GM21723 (cell line): Measurements from ENCODE around the gene PTPRN2.

Source experiments
- ATAC-seq: cut with Tn5 transposase; IDR thresholded peaks from one replicate; pipeline ENCODE4 v1.9.1; 2021; ENCODE audit warnings: mild to moderate bottlenecking, moderate library complexity; ENCODE audit not compliant: unreplicated experiment

PTPRN2 gene

GRCh38 chr7:158133057-158133456 lies 454.6 kb downstream of the PTPRN2 start:
- no peak for ATAC-seq

DNA sequence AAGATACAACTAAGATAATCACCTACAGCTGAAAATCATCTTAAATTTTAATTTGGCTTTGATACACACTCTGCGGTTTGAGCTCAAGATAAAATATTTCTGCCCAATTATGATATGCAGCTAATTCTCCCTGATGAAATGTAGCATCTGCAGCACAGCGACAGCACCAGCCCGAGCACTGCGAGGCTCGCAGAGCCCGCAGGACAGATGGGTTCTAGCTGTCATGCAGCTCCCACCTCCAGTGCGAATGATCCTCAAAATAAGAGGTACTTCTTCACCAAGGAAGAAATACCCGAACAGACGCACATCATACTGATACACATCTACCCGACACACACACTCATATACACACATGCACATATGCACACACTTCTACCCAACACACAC lies 457.6 kb downstream of the PTPRN2 start:
- ATAC-seq = no peak

GRCh38 chr7:158129037-158130022 lies 458.3 kb downstream of the PTPRN2 start:
- no peak for ATAC-seq

DNA sequence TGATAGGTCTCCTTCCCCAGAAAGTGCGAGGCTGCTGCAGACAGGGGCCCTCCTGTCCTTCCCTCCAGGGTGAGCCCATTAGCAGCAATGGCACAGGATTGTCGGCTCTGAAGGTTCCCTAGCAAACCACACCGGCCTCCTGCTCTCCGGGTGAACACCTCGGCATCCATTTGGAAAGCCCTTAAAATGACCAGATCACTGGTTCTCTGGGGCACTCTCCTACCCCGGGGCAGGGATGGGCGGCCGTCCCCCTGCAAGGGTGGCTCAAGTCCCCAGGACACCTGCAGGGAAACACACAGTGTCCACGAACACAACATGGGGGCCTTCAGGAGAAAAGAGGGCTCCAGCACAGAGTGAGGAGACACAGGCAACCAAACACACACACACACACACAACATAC lies 459.1 kb downstream of the PTPRN2 start:
- ATAC-seq = no peak

GRCh38 chr7:158127241-158127640 lies 460.4 kb downstream of the PTPRN2 start:
- ATAC-seq = no peak

DNA sequence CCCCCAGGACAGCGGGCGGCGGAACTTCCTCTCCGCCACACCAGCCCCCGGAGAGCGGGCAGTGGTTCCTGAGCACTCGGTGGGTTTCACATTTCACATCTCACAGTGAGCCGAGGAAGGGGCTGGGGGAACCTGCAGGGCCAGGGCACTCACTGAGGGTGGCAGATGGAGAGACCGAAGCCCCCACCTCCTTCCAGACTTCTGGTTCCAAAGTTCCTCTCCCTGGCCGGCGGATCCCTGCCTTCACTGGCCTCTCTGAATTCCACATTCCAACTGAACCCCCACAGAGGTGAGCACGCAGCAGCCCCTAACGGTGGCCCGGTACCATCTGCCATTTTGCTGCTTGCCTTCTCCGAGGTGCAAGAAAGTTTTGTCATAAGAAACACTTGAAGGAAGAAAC lies 461.0 kb downstream of the PTPRN2 start:
- no peak for ATAC-seq

DNA sequence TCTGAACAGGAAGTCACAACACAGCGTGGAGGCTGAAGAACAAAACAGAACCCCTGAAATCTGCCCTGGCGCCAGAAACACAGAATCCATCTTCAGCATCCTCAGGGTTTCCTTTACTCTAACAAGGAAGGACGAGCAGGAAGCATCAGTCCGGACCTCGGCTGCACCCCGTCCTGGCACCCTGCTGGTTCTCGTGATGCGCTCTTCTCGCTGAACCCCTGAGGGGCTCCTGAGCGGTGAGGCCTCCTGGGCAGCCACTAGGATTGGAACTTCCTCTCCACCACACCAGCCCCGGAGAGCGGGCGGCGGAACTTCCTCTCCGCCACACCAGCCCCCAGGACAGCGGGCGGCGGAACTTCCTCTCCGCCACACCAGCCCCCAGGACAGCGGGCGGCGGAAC lies 461.9 kb downstream of the PTPRN2 start:
- no peak for ATAC-seq

GRCh38 chr7:158125091-158125490 lies 462.5 kb downstream of the PTPRN2 start:
- no peak for ATAC-seq

DNA sequence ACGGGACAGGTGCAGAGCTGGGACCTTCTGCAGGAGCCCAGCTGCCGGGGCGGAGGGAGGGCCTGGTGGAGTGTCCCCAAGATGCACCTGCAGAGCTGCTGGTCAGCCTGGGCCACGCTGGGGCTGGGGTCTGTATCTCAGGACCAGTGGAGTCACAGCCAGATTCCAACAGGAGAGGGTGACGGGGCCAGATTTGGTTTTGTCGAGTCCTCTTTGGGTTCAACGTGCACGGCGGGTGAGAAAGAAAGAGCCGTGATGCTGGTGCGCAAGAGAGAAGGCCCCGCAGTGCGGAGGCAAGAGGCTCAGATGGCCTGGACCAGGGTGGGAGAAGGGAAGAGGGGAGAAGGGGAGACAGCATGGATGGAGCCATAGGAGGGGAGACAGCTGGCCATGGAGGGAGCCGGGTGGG lies 462.9 kb downstream of the PTPRN2 start:
- ATAC-seq = no peak

DNA sequence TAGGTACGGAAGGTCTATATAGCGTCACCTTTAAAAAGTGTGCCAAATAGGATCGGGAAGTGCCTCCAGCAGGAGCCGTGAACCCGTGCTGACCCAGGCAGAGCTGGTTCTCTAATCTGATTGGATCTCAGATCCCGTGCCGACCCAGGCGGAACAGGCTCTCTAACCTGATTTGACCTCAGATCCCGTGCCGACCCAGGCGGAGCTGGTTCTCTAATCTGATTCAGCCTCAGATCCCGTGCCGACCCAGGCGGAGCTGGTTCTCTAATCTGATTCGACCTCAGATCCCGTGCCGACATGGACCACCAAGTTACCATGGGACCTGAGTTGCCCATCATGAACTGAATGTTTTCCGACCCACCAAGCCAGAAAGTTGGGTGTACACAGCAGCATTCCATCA lies 463.9 kb downstream of the PTPRN2 start:
- no peak for ATAC-seq

GRCh38 chr7:158123214-158123613 lies 464.4 kb downstream of the PTPRN2 start:
- no peak for ATAC-seq

GRCh38 chr7:158121441-158122045 lies 466.1 kb downstream of the PTPRN2 start:
- ATAC-seq = no peak

- ATAC-seq = no peak
Observed at GRCh38 chr7:158120716-158121115, 466.9 kb downstream of the PTPRN2 start.

GRCh38 chr7:158120316-158120715 lies 467.3 kb downstream of the PTPRN2 start:
- no peak for ATAC-seq

DNA sequence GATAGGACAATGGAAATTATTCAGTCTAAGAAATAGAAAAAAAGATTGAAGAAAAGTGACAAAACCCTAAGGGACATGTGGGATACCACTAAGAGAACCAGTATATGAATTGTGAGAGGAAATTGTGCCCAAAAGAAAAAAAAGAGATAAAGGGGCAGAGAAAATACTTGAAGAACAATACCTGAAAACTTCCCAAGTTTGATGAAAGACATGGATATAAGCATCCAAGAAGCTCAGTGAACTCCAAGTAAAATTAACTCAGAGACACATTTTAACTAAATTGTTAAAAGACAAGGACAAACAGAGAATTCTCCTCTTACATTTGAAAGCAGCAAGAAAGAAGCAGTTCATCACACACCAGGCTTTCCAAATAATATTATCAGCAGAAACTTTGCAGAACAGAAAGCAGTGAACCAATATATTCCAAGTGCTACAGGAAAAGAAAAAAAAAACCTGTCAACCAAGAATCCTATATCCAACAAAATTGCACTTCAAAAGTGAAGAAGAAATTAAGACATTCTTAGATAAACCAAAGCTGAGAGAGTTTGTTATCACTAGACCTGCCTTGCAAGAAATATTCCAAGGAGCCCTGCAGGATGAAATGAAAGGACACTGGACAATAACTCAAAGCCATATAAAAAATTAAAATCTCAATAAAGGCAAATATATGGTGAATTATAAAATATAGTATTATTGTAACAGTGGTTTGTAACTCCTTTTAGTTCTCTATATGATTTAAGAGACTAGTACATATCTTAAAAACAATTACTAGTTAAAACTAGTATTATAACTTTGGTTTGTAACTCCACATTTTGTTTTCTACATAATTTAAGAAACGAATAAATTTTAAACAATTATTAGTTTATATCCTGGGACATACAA lies 470.0 kb downstream of the PTPRN2 start:
- no peak for ATAC-seq

- ATAC-seq = no peak
Observed at GRCh38 chr7:158116235-158116634, 471.4 kb downstream of the PTPRN2 start.

- no peak for ATAC-seq
Observed at GRCh38 chr7:158114056-158114850, 473.4 kb downstream of the PTPRN2 start.

DNA sequence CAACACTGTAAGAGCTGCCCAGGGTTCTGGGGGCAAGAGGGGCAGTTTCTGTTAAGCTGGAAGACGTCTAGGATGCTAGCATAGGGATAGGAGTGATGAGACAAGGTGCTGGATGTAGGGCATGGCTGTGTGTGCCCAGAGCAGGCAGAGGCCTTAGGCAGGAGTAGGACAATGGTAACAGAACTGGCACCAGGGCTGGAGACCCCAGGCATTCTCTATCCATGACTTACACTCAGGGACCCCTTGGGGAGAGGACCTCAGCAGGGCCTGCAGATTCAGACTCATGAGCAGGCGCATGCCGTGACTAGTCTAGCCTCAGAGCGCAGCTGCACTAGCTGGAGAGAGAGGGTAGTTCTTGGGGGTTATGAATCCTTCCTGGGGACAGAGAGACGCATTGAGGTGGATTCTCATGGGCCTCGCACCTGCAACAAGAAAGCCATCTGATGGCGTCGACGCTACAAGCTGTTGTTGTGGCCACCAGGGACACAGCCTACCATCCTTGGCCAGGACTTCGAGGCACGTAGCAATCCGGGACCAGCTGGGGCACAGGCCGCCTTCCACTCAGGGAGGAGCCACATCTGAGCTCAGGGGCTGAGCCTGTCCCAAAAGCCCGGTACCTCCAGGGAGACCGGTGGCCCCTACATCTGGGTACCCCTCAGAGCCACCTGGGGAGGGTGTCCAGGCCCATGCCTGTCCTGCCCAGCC lies 474.1 kb downstream of the PTPRN2 start:
- ATAC-seq = no peak

DNA sequence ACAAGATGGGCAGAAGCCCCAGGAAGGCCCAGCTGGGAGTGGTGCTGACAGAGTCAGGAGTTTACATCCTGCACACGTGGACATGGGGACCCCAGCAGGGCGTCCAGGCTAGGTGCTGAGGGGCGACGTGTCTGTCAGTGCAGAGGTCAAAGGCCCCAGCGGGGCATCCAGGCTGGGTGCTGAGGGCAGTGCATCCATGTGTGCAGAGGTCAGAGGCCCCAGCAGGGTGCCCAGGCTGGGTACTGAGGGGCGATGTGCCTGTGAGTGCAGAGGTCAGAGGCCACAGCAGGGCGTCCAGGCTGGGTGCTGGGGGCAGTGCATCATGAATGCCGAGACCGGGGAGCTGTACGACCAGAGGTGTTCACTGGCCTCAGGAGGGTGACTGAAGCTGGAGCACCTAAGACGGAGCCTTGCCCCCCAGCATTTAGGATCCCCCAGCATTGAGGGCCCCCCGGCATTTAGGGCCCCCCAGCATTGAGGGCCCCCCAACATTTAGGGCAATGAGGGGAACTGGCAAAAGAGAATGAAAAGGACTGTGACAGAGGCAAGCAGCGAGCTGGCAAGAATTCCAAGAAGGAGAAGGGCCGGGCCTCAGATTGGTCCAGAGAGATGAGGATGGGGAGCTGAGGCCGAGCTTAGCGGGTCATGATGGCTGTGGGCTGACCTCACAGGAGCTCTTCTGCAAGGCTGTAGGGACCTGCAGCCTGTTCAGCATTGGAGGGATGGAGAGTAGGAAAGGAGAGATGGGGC lies 474.9 kb downstream of the PTPRN2 start:
- no peak for ATAC-seq
